ENCODE measurements around the gene LUC7L3.

DNA sequence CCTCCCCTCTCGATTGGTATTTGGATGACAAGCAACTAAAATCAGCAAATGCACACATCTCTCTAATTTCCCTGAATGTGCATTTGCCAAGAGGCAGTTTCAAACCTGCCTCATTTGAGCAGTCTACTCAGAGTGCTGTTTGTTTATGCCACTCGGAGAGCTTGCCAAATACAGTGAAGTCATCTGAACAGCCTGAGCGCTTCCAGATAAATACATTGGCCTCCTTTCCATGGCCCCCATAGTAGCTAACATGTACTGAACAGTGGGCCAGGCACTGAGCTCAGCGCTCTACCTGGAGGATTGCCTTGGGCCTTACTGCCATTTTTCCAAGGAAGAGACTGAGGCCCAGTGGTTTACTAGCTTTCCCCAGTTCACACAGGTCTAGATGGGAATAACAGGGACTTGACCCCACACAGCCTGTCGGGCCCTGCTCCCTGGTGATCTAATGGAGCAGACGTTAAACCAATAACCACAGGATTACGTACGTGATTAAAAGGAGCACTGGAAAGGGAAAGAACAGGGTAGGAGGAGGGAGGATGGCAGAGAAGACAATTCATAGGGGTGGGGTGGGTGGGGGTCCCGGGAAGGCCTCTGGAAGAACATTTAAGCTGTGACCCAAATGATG is 66.7 kb downstream of the LUC7L3 start:
- TF ChIP-seq, protein P1, sequence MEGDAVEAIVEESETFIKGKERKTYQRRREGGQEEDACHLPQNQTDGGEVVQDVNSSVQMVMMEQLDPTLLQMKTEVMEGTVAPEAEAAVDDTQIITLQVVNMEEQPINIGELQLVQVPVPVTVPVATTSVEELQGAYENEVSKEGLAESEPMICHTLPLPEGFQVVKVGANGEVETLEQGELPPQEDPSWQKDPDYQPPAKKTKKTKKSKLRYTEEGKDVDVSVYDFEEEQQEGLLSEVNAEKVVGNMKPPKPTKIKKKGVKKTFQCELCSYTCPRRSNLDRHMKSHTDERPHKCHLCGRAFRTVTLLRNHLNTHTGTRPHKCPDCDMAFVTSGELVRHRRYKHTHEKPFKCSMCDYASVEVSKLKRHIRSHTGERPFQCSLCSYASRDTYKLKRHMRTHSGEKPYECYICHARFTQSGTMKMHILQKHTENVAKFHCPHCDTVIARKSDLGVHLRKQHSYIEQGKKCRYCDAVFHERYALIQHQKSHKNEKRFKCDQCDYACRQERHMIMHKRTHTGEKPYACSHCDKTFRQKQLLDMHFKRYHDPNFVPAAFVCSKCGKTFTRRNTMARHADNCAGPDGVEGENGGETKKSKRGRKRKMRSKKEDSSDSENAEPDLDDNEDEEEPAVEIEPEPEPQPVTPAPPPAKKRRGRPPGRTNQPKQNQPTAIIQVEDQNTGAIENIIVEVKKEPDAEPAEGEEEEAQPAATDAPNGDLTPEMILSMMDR (IDR thresholded peaks at IDR 0.05; ENCODE audit: borderline replicate concordance, extremely low read depth, low read length, poor library complexity, severe bottlenecking) = no peak
- no peak for TF ChIP-seq EZH2 (IDR thresholded peaks at IDR 0.05; ENCODE audit: borderline replicate concordance, low read depth, low read length, severe bottlenecking)
